CD4-positive, alpha-beta T cell treated with Interleukin-4 for 1 hour (primary cell): ENCODE data around the gene AFAP1L2.
"Not testable (repeated sequence)": the region's sequence is repeated elsewhere in the genome, so short reads cannot be mapped to it uniquely, and the experiment has no call there.

Source experiments
- DNase-seq, 2 donors: peaks; one replicate each; pipeline ENCODE4 v3.0.0-alpha.2; 2020 to 2022

AFAP1L2 gene

DNA sequence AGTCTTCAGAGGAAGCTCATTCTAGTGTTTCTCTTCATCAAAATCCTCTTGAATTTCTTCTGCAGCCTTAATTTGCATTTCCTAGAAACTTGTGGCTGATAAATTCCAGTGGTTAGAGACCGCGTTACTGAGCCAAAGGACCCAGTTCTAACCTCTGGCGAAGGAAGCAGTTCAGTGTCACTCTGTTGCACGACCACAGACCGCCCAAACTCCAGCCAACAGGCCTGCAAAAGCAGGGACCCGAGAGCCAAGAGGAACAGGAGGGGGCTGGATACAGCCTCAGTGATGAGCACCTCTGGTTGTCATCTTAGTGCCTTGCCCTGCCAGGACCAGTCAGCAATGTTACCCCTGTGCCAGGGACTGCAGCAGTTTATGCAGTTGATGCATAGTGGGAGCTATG lies 70.0 kb downstream of the AFAP1L2 start:
- no peak for DNase-seq

DNA sequence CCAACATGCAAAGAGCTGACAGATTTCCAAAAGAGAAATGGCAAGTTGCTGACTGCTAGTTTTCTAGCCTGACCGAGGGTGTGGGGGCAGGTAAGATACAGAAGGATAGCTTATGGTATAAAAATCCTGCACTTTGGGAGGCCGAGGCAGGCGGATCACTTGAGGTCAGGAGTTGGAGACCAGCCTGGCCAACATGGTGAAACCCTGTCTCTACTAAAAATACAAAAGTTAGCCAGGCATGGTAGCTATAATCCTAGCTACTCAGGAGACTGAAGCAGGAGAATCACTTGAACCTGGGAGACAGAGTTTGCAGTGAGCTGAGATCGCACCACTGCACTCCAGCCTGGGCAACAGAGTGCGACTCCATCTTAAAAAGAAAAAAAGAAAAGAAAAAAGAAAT lies 70.9 kb downstream of the AFAP1L2 start:
- DNase-seq, result not testable (repeated sequence)

DNA sequence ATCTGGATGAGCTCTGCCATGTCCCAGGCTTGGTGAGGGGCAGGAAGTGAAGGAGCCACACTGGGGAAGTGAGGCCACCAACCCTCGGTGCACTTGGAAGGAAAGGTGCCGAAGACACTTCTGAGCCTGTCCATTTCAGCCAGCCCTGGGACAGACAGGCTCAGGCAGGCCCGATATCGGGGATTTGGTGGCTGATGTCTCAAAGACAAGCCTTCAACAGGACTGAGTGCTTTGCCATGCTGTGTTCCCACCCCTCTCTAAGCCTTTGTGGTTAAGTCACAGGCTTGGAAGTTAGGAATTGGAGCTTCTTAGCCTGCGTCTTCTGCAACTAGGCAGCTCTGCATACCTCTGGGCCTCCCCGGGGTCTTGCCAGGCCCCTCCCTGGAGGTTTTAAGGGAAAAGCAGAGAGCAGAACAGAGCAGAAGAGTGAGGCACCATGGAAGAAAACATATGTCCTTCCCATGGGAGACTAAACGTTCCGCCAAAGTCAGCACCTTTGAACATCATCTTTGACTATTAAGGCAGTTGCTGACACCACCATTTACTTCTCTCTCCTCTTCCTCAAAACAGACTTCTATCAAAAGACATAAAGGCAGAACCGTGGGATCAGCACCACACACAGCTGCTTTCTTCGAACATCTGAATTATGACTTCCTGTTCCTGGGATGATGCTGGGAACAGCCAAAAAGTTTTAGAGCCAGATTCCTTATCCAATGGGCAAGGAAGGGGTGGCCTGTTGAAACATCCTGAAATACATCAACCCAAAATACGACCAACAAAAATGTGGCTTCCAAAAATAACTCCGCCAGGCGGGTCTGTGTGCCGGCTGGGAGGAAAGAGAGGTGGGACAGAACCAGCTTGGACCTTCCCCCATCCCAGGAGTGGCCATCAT lies 71.8 kb downstream of the AFAP1L2 start:
- no peak for DNase-seq

DNA sequence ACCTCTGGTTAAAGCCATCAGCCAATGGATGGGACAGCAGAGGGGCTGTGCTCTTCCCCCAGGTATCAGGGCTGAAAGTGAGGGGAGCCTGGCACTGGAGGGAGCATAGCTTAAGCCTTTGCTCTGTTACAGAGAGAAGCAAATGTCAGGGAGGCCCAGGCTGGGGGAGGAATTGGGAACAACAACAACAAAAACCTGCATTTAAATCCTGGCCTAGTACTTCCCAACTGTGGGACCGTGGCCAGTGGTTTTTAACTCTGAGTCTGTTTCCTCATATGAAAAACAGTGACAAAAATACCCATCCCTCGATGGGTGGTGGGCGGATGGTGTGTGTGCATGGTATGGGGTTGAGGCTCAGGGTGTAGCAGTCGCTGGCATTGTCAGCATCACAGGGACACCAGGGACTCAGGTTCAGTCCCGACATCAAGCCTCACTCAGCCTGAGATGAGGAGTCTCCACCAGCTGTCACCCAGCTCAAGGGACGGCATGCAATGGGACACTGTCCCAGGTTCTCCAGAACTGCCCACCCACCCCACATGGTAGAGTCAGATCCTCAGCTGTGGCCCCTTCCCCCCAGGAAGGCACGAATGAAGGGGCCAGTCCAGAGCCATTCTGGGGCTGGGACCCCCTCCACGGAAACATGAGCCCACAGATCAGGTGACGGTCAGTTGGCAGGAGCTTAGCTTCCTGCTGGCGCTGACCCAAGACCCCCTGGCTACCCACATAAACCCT lies 74.5 kb downstream of the AFAP1L2 start:
- DNase-seq, result no peak

DNA sequence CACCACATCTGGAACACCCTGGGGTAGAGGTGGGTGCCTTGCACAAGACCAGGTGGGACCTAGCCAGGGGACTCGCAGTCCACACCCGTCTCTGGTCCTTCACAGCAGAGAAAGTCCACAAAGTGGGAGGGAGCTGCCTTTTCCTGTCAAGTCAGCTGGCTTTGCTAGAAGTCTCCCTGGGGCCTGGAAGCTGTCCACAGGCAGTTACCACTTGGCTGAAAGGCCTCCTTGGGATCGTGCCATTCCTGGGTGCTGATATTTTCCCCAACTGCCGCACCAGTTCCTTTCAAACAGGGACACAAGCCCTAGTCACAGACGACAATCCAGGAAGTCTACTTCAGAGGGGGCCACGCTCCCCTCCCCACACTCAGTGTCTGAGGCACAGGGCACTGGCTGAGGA lies 75.4 kb downstream of the AFAP1L2 start:
- DNase-seq, result no peak

DNA sequence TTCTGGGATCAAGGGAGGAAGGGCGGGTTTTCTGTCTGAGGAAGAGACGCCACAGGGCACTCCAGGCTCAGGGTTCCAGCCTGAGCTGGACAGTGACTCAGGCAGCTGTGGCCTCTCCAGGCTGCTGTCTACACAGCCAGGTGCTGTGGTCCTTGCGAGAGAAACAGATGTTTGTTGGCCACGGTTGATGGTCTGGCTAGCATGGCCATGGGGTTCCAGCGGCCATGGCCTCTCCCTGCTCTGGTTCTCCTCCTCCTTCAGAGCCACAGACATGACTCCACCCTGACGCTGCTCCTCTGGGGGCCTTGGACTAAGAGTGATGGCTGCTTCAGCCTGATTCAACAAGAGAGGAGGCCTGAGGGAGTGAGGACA lies 75.9 kb downstream of the AFAP1L2 start:
- DNase-seq, result no peak

DNA sequence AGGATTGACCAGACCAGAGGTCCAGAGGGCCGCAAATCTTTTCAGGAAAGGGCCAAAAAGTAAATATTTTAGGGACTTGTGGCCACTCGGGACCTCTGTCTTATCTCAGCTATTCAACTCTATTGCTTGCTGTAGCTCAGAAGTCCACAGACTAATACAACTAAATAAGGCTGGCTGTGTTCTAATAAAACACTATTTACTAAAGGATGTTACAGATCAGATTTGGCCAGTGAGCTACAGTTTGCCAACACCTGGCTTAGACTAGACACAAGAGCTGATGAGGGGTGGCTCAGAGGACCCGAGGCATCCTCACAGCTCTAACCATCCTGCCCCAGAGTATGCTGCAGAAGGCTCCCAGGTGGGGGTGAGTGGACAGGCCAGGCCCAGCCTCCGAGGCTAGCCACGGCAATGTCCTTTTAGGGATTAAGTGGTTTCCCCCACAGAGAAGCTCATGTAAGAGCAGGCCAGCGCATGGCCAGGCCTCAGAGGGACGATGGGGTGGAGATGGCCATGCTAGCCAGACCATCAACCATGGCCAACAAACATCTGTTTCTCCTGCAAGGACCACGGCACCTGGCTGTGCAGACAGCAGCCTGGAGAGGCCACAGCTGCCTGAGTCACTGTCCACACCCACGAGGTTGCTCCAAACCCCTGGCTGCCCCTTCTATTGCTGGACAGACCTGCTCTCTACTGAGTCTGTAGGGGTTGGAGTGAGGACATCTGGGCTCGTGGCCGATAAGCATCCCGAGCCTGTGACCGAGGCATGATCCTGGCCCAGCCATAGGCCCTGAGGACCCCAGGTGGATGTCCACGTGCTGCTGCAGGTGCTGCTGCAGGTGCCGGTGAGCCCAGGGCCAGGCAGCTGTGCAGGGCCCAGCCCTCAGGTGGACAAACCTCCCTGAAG lies 76.5 kb downstream of the AFAP1L2 start:
- DNase-seq, result no peak

DNA sequence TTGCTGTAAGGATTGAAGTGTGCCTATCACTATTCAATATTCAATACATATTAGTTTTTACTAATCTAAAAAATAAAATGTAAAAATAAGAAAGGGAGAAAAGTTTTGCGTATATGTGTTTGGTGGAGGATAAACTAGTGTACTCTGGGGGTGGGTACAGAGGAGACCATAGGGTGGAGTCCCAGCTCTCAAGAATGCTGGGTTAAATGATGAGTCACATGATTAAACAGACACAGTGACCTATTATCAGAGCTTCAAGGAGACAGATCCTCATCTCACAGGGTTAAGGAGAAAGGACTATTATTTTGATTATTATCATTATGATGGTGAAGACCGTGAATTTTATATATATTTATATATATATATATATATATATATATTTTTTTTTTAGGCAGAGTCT lies 77.5 kb downstream of the AFAP1L2 start:
- no peak for DNase-seq

DNA sequence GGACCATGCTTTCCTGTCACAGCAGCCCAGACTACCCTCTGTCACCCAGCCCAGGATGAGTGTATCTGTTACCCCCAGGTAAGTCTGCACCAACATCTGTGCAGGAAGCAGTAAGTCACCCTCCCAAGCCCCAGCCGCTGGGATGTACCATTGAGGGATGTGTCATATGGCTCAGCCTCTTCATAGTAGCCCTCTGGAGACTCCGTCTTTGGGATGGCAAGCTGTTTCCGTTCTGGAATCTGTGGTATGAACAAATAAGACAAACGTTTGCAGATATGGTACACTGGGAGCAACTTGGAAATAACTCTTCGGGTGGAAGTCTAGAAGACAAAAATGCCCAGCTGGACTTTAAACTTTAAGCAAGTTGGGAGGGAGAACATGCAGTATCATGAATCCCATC lies 81.3 kb downstream of the AFAP1L2 start:
- DNase-seq, result no peak

DNA sequence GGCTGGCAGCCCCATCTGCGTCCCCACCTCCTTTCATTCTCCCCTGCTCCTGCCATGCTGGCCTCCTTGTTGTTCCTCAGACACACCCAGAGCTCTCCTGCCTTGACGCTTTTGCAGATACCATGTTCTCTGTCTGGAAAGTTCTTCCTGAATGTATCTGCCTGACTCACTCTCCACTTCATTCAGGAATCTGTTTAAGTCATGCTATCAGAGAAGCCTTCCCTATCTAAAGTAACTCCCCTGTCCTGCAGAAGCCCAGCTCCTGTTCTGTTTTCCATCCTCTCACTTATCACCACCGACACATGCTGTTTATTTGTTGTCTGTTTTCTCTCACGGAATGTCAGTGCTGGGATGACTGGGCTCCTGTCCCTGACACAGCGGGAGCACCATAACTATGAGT lies 82.0 kb downstream of the AFAP1L2 start:
- no peak for DNase-seq

DNA sequence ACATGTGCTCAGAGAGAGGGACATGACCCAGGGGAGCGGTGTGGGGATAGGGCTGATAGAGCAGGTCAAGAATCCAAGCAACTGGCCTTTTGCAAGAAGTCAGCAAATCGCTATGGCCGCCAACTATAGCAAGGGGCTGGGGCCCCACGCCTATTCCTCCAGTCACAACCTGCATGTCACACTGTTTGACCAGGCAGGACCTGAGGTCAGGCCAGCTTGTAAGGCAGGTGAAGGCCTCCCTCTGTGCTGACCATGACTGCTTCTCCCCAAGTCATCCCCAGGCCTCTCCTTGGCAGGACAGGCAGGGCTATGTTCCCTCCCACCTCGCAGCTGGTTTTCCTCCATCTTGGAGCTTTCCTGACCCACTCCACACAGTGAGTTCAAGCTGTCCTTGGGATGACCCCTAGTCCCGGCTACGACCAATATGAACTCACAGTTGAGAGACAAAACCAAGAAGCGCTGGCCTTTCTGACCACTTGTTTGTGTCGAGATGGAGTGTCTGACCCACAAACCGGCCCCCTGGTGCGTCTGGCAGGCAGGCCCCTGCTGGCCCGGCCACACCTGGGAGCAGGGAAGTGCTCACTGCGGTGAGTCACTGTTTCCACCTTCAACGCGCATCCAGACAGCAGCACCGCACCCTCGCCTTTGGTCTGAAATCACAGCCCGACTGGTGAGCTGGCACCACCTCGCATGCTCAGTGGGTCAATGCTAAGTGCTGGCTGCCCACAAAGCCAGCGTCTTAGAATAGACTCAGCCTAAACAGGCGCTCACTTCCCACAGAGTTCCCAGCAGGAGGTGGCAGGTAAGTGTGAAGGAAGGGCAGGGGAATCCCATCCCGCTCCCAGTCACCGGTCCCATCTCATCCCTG lies 83.8 kb downstream of the AFAP1L2 start:
- no peak for DNase-seq

DNA sequence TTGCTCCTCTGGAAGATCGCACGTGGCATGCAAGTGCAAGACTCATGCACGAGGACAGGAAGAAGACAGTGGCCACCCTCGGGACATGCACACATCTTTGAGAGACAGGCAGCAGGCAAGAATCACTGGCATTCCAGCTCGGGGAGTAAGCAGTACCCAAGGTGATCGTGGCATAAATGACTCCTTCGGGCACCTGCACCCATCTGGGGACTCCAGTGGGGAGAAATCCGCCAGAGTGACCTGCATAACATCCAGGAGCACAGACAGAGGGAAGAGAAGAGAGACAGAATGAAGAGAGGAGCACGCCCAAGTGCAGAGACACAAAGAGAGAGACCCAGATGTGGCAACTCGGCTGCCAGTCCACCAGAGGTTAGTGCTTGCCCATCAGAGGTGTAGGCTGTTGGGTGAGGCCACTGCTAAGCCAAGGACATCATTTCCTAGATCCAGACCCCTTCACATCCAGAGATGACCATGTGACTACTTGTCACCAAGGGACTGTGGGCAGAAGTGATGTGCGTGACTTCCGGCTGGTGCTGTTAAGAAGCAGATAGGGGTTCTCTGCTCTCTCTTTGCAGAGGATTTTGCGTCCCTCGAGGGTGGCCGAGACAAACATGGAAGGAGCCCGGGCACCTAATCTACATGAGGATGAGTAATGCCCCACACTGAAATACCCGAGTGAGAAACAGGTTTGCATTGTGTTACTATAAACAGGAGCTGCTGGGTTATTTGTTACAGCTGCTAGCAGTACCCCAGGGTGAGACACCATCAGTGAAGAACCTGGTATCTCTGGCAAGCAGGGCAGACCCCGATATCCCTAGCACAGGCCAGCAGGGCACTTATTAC lies 84.7 kb downstream of the AFAP1L2 start:
- no peak for DNase-seq

DNA sequence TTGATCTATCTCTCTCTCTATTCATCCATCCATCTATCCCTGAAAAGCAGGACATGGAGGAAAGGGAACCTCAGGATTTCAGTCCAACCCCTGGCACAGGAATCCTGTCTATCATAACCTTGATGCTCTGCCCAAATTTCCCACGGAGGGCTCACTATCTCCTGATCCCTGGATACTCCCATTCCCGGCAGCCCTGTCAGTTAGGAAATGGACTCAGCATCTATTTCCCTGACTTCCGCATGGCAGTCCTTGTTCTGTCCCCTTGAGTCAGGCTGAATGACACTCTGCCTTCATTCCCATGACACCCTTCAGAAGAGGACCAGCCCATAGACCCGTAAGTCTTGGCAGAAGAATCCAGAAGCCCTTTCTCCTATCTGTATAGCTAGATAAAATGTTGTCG lies 87.6 kb downstream of the AFAP1L2 start:
- no peak for DNase-seq

DNA sequence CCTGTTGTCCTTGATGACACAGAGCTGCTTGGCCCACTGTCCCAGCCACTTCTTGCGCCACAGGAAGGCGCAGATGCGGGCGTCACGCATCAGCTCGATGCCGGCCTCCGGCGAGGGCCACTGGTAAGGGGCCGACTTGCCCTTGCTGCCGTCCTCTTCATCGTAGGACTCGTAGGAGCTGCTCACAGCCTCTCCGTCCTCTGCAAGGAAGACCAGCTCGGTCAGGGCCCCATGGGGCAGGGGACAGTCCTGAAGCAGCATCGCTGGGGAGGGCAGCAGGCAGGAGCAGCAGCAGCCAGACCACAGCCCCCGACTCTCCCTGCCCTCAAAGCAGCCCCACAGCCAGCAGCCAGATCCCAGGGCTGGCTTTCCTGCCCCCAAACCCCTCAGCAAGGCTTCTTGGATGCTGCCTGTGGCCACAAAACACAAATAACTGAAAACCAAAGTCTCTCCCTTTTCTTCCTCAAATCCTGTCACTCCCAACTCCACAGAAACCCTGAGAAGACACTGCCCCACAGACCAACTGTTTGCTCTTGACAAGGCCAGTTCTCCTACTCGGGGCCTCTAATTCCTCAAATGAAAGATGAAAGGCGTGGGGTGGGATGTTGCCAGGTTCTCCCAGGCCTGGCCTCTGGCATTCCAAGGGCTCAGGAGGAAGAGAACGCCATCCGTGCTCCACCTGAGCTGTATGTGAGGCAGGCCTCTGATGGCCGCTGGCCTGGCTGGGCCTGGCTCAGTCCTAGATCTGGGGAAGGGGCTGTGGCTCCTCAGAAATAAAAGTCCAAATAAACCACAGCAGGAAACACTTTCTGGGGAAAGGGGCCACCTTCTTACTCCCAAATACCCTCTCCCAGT lies 88.5 kb downstream of the AFAP1L2 start:
- DNase-seq, result no peak

DNA sequence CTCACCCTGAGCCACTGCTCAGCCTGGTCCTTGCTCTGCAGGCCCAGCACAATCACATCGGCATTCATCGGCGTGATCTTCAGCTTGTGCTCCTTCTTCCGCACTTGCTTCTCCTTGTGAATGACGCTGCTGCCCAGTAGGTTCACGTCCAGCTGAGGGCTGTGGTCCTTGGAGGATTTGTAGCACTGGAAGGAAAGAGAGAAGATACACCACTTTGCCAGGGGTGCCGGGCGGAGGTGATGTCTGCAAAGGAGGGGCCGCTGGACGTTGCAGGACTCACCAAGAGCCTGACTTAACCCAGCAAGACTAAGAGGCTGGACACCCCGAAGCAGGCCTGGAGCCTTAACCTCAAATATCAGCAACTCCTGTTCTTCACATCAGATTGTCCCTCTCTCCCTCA lies 90.4 kb downstream of the AFAP1L2 start:
- no peak for DNase-seq

DNA sequence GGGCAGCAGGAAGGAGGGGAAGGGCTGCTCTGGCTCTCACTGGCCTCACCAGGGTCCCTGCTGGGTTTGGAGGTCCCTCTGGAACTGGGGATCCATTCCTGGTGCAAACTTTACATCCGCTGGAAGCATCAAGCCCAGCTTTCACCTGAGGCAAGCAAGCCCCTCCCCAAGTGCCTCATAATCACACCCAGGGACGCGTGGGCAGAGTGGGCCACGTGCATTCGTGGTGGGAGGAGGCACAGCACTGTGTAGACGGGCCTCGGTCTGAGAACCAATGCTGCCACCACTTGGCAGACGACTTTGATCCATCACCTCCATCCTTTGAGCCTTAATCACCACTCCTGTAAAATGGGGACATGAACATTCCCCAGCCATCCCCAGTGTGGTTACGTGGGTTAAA lies 91.2 kb downstream of the AFAP1L2 start:
- DNase-seq, result no peak

DNA sequence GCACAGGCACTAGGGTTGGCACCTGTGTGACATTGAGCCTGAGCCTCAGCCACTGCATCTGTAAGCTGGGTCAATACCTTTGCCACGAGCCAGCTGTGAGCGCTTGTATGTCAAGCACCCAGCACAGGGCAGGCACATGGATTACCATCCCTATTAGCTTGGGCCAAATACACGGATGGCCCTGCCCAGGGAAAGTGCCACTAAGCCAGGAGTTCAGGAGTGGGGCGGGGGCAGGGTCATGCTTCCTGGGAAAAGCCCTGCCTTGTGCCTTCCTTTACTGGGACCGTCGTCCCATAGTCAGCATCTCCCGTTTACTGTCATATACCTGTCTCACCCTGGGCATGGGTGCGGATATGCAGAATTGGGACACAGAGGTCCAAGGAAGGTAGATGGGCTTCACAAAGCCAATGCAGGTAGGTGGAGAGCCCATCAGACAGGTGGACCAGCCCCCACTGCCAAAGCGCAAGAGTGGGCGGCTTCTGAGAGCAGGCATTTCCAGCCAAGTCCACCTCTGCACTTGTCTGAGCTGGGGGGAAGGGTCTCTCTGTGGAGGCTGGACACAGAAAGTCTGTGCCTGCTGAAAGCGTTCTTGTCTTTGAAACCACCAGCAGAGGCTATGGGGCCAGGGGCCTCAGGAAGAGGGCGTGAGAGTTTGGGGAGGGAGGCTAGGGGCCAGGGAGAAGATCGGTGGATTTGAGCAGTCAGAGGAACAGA lies 92.6 kb downstream of the AFAP1L2 start:
- no peak for DNase-seq

DNA sequence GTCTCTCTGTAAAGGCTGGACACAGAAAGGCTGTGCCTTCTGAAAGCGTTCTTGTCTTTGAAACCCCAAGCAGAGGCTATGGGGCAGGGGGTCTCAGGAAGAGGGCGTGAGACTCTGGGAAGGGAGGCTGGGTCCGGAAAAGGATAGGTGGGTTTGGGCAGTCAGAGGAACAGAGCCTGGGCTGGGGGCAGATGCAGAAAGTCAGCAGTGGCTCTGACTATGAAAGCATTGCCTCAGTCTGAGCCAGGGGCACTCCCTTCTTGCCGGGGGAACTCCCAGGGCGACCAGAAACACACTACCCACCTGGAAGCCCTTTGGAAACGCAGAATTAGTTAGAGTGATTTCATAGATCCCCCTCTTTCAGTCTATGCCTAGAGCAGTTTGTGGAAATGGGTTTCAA lies 93.3 kb downstream of the AFAP1L2 start:
- no peak for DNase-seq

DNA sequence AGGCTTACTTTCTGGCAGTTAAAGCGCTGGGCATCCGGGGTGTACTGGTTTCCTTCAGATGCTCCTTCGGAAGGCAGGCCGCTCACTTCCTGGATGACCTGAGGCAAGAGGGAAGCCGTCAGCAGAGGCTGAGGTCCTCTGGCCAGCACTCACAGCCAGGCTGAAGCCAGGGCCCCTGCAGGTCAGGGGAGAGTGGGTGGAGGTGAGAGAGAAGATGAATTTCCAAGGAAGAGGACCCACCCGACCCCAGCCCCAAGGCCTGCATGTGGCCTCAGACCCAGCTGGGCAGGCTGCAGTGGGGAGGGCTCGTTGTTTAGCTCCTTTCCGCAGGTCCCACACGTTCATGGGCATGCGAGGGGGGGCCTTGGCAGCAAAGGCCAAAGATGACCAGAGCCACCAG lies 94.0 kb downstream of the AFAP1L2 start:
- DNase-seq, result no peak

DNA sequence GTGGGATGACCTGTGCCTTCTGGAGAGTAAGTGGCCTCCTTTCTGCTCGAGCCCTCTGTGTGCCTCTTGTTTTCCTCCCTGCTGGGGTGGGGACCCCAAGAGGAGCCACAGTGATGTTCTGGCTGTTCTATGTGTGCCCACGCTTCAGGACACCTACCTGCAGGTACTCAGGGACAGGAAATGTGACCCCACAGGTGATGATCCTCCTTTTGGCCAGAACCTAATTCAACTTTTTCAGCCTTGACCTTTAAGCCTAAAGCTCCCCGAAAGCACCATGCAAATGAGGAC lies 95.0 kb downstream of the AFAP1L2 start:
- DNase-seq, result no peak
